ENCODE data around the gene NEU4. TPM values are rescaled to one million over a fixed set of nuclear protein-coding genes. Genes with fewer than 3 reads are reported as not detected.
"Not testable (repeated sequence)": the region's sequence is repeated elsewhere in the genome, so short reads cannot be mapped to it uniquely, and the experiment has no call there.

NEU4 gene
- total RNA-seq, 1 donor, result 8.5 TPM

GRCh38 chr2:241813644-241814392 lies 4.8 kb downstream of the NEU4 start:
- Histone ChIP-seq H3K4me3 (ENCODE audit: low read length) (no peak overlapping the region), H3K4me1 (ENCODE audit: insufficient read depth, low read length) (peaks cover 7% of the 10 kb centered on the region), H3K27me3 (ENCODE audit: insufficient read depth, low read length) (no peaks in the 10 kb centered on the region), H3K9me3 (ENCODE audit: low read depth, low read length) (no peaks in the 10 kb centered on the region)

- no peaks in the 10 kb centered on the region for H3K9me3 ChIP-seq (ENCODE audit: low read depth, low read length)
- H3K4me3 ChIP-seq (ENCODE audit: low read length), result no peak overlapping the region
- no peaks in the 10 kb centered on the region for H3K27me3 ChIP-seq (ENCODE audit: insufficient read depth, low read length)
- peaks cover 7% of the 10 kb centered on the region for H3K4me1 ChIP-seq (ENCODE audit: insufficient read depth, low read length)
Observed at GRCh38 chr2:241814393-241814642, 5.3 kb downstream of the NEU4 start.

- Histone ChIP-seq H3K4me1 (ENCODE audit: insufficient read depth, low read length) (peaks cover 7% of the 10 kb centered on the region), H3K9me3 (ENCODE audit: low read depth, low read length) (no peaks in the 10 kb centered on the region), H3K4me3 (ENCODE audit: low read length) (no peak overlapping the region), H3K27me3 (ENCODE audit: insufficient read depth, low read length) (no peaks in the 10 kb centered on the region)
Observed at GRCh38 chr2:241814643-241815476, 5.9 kb downstream of the NEU4 start.

GRCh38 chr2:241815477-241816430 lies 6.8 kb downstream of the NEU4 start:
- Histone ChIP-seq H3K9me3 (ENCODE audit: low read depth, low read length) (no peaks in the 10 kb centered on the region), H3K27me3 (ENCODE audit: insufficient read depth, low read length) (no peaks in the 10 kb centered on the region), H3K4me3 (ENCODE audit: low read length) (no peak overlapping the region), H3K4me1 (ENCODE audit: insufficient read depth, low read length) (peaks cover 7% of the 10 kb centered on the region)

- H3K9me3 ChIP-seq (ENCODE audit: low read depth, low read length), result no peaks in the 10 kb centered on the region
- H3K4me1 ChIP-seq (ENCODE audit: insufficient read depth, low read length), result peaks cover 13% of the 10 kb centered on the region
- no peak overlapping the region for H3K4me3 ChIP-seq (ENCODE audit: low read length)
- no peaks in the 10 kb centered on the region for H3K27me3 ChIP-seq (ENCODE audit: insufficient read depth, low read length)
Observed at GRCh38 chr2:241816431-241817121, 7.6 kb downstream of the NEU4 start.

GRCh38 chr2:241817126-241817820 lies 8.3 kb downstream of the NEU4 start:
- Histone ChIP-seq H3K9me3 (ENCODE audit: low read depth, low read length) (no peaks in the 10 kb centered on the region), H3K4me3 (ENCODE audit: low read length) (no peak overlapping the region), H3K4me1 (ENCODE audit: insufficient read depth, low read length) (peaks cover 15% of the 10 kb centered on the region), H3K27me3 (ENCODE audit: insufficient read depth, low read length) (no peaks in the 10 kb centered on the region)

- peaks cover 15% of the 10 kb centered on the region for H3K4me1 ChIP-seq (ENCODE audit: insufficient read depth, low read length)
- not testable (repeated sequence) for H3K9me3 ChIP-seq (ENCODE audit: low read depth, low read length); H3K4me3 ChIP-seq (ENCODE audit: low read length)
Observed at GRCh38 chr2:241817821-241818215, 8.8 kb downstream of the NEU4 start.

GRCh38 chr2:241818229-241818942 lies 9.4 kb downstream of the NEU4 start:
- H3K27me3 ChIP-seq (ENCODE audit: insufficient read depth, low read length), result no peaks in the 10 kb centered on the region
- peaks cover 15% of the 10 kb centered on the region for H3K4me1 ChIP-seq (ENCODE audit: insufficient read depth, low read length)
- H3K9me3 ChIP-seq (ENCODE audit: low read depth, low read length), result no peaks in the 10 kb centered on the region
- H3K4me3 ChIP-seq (ENCODE audit: low read length), result no peak overlapping the region

More at GRCh38 chr2:241817821-241818215, 8.8 kb downstream of the NEU4 start:
- not testable (repeated sequence) for H3K27me3 ChIP-seq (ENCODE audit: insufficient read depth, low read length)

GRCh38 chr2:241818943-241819270 lies 9.9 kb downstream of the NEU4 start:
- peaks cover 15% of the 10 kb centered on the region for H3K4me1 ChIP-seq (ENCODE audit: insufficient read depth, low read length)
- no peaks in the 10 kb centered on the region for H3K9me3 ChIP-seq (ENCODE audit: low read depth, low read length)
- no peaks in the 10 kb centered on the region for H3K27me3 ChIP-seq (ENCODE audit: insufficient read depth, low read length)
- H3K4me3 ChIP-seq (ENCODE audit: low read length), result no peak overlapping the region

GRCh38 chr2:241819947-241820624 lies 11.1 kb downstream of the NEU4 start:
- not testable (repeated sequence) for H3K9me3 ChIP-seq (ENCODE audit: low read depth, low read length); H3K27me3 ChIP-seq (ENCODE audit: insufficient read depth, low read length); H3K4me3 ChIP-seq (ENCODE audit: low read length)
- H3K4me1 ChIP-seq (ENCODE audit: insufficient read depth, low read length), result peaks cover 15% of the 10 kb centered on the region

- H3K4me3 ChIP-seq (ENCODE audit: low read length), result no peak overlapping the region
- no peaks in the 10 kb centered on the region for H3K27me3 ChIP-seq (ENCODE audit: insufficient read depth, low read length)
- H3K4me1 ChIP-seq (ENCODE audit: insufficient read depth, low read length), result peaks cover 15% of the 10 kb centered on the region
Observed at GRCh38 chr2:241820625-241821384, 11.8 kb downstream of the NEU4 start.

GRCh38 chr2:241821460-241822263 lies 12.7 kb downstream of the NEU4 start:
- H3K4me1 ChIP-seq (ENCODE audit: insufficient read depth, low read length), result peaks cover 15% of the 10 kb centered on the region
- no peak overlapping the region for H3K4me3 ChIP-seq (ENCODE audit: low read length)
- H3K27me3 ChIP-seq (ENCODE audit: insufficient read depth, low read length), result no peaks in the 10 kb centered on the region
- no peaks in the 10 kb centered on the region for H3K9me3 ChIP-seq (ENCODE audit: low read depth, low read length)

More at GRCh38 chr2:241820625-241821384, 11.8 kb downstream of the NEU4 start:
- no peaks in the 10 kb centered on the region for H3K9me3 ChIP-seq (ENCODE audit: low read depth, low read length)
